ENCODE results near the gene GATA2.

DNA sequence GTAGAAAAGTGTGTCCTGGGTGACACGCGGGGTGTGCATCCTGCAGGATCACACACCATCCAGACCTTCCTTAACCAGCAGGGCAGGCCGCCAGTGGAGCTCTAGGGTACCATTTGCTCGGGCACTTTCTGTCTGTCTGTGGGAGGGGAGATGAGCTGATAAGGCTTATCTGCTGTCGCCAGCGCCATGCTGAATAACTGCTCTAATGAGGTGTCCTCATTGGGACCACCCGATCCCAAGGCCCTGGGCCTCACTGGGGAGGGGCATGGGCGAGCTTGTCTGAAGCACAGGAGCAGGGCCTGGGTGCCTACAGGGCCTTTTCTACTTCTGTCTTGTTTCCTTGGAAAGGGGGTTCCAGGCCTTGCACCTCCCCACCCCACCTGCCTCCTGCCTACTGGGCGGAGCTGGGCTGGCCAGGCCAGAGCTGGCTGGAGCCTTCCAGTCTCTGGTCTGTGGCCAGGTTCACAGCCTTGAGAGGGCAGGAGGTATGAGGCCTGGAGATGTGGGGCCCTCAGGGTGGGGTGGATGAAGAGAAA, 2.5 kb upstream of the GATA2 start:
- TF ChIP-seq GATA2 (IDR thresholded peaks at IDR 0.05; ENCODE audit: low read depth, low read length) = peak; percentile 100
- peak; percentile 99 for TF ChIP-seq GATA3 (IDR thresholded peaks at IDR 0.05; ENCODE audit: low read depth, low read length)
